H1 (cell line): ENCODE measurements around the gene DDOST.

Experiments used
- FOSL1 ChIP-seq: IDR thresholded peaks from 2 replicates; pipeline ENCODE4 v1.6.1; 2011; ENCODE audit warnings: mild to moderate bottlenecking, low read depth, low read length, moderate library complexity; ENCODE audit not compliant: insufficient read depth
- NANOG ChIP-seq: IDR thresholded peaks from 2 replicates; pipeline ENCODE4 v1.6.1; 2011; ENCODE audit warnings: low read length, low read depth, mild to moderate bottlenecking, inconsistent platforms; ENCODE audit not compliant: insufficient read depth, poor library complexity, severe bottlenecking
- POLR2AphosphoS5 ChIP-seq: IDR thresholded peaks from 2 replicates; pipeline ENCODE4 v1.6.1; 2011; ENCODE audit warnings: low read depth, low read length
- TAF7 ChIP-seq: optimal IDR thresholded peaks from 2 replicates; pipeline ENCODE3; 2011; ENCODE audit warnings: low read depth, mild to moderate bottlenecking, inconsistent platforms, low read length, moderate library complexity, borderline replicate concordance
- TF ChIP-seq, protein P1 (sequence below), 3 experiments: IDR thresholded peaks; 1 replicate in 2 of 3; 2 replicates in 1 of 3; pipeline versions ENCODE4 v1.5.1 to v1.6.1; 2011; ENCODE audit warnings: low read length in 3 of 3, mild to moderate bottlenecking in 3 of 3, inconsistent platforms in 2 of 3, low read depth in 1 of 3, moderate library complexity in 1 of 3; ENCODE audit not compliant: insufficient read depth in 1 of 3; ENCODE audit errors: control extremely low read depth in 1 of 3
- TF ChIP-seq, protein P2 (sequence below): IDR thresholded peaks from 2 replicates; pipeline ENCODE4 v1.6.1; 2011; ENCODE audit warnings: low read depth, mild to moderate bottlenecking, low read length; ENCODE audit not compliant: insufficient read depth

DNA sequence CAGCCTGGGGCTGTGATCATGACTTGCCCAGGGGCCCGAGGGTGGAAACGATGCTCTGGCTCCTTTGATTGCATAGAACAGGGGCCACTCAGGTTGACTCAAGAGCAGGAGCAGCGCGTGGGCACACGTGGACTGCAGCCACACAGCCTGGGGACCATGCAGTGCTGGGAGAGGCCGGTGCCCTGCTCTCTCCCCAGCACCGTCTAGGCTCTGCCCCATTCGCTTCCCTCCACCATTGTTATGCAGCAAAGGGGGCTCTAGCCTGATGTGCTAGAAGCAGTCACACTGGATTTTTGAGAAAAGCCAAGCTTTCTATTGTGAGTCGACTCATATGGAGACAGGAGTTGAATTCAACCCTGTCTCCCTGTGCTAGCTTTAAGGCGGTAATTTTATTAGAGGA lies 19.2 kb downstream of the DDOST start:
- TF ChIP-seq, protein P1, sequence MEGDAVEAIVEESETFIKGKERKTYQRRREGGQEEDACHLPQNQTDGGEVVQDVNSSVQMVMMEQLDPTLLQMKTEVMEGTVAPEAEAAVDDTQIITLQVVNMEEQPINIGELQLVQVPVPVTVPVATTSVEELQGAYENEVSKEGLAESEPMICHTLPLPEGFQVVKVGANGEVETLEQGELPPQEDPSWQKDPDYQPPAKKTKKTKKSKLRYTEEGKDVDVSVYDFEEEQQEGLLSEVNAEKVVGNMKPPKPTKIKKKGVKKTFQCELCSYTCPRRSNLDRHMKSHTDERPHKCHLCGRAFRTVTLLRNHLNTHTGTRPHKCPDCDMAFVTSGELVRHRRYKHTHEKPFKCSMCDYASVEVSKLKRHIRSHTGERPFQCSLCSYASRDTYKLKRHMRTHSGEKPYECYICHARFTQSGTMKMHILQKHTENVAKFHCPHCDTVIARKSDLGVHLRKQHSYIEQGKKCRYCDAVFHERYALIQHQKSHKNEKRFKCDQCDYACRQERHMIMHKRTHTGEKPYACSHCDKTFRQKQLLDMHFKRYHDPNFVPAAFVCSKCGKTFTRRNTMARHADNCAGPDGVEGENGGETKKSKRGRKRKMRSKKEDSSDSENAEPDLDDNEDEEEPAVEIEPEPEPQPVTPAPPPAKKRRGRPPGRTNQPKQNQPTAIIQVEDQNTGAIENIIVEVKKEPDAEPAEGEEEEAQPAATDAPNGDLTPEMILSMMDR (IDR thresholded peaks at IDR 0.05; ENCODE audit: control extremely low read depth in 1 of 3, insufficient read depth in 1 of 3, low read depth in 1 of 3, low read length in 3 of 3): no peak
- TF ChIP-seq FOSL1 (no peak), TAF7 (no peak), NANOG (no peak), POLR2AphosphoS5 (no peak)
- TF ChIP-seq, protein P2, sequence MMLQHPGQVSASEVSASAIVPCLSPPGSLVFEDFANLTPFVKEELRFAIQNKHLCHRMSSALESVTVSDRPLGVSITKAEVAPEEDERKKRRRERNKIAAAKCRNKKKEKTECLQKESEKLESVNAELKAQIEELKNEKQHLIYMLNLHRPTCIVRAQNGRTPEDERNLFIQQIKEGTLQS: no peak
